ENCODE data around the gene RIMBP2.

GRCh38 chr12:130609966-130610365 is 106.1 kb downstream of the RIMBP2 start:
- TF ChIP-seq, protein P1, sequence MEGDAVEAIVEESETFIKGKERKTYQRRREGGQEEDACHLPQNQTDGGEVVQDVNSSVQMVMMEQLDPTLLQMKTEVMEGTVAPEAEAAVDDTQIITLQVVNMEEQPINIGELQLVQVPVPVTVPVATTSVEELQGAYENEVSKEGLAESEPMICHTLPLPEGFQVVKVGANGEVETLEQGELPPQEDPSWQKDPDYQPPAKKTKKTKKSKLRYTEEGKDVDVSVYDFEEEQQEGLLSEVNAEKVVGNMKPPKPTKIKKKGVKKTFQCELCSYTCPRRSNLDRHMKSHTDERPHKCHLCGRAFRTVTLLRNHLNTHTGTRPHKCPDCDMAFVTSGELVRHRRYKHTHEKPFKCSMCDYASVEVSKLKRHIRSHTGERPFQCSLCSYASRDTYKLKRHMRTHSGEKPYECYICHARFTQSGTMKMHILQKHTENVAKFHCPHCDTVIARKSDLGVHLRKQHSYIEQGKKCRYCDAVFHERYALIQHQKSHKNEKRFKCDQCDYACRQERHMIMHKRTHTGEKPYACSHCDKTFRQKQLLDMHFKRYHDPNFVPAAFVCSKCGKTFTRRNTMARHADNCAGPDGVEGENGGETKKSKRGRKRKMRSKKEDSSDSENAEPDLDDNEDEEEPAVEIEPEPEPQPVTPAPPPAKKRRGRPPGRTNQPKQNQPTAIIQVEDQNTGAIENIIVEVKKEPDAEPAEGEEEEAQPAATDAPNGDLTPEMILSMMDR (IDR thresholded peaks at IDR 0.05; ENCODE audit: low read depth, low read length), result no peak
- TF ChIP-seq EZH2phosphoT487 (IDR thresholded peaks at IDR 0.05; ENCODE audit: low read depth), result no peak

Data from OCI-LY3 (cell line).